ENCODE results near the gene ADD1.

Gene ADD1

GRCh38 chr4:2823671-2824328 lies 19.8 kb upstream of the ADD1 start:
- no peak for DNase-seq

DNA sequence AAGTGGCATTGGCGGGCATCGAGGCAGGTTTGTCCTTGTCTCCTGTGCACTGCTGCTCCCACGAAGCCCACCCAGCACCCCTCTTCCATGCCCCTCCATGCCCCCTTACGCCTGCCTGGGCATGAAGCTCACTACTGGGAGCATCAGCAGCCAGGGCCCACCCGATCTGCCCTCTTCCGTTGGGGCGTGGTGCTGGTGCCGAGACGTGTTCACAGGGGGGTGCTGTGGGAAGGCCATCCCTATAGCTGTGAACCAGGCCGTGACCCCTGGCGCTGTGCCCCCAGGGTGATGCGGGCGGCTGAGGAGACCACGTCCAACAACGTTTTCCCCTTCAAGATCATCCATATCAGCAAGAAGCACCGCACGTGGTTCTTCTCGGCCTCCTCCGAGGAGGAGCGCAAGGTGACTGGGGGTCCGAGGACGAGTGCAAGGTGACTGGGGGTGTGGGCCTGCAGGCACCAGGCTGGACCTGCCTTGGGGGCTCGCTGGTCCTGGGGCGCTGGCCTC lies 19.3 kb upstream of the ADD1 start:
- no peak for DNase-seq

DNA sequence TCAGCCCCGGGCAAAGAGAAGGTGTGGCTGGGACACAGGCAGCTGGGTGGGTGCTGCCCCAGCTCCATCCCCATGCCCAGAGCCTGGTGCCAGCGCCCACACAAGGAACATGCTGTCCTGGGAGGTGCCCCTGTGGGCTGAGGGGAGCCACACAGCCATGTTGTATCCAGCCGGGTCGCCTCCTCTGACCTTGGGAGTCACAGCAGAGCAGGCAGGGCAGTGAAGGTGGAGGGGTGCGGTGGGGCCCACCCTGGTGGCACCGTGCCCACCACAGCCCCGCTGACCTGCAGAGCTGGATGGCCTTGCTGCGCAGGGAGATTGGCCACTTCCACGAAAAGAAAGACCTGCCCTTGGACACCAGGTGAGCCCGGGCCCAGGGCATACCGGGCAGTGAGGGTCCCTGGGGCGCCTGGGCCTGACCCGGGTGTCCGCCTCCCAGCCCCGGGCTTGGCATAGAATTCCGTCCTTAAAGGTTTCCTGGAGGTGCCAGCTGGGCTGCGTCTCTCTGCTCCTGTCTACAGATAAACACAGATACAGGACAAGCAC lies 18.7 kb upstream of the ADD1 start:
- DNase-seq, result no peak

- no peak for DNase-seq
Observed at GRCh38 chr4:2825740-2826139, 17.9 kb upstream of the ADD1 start.

- no peak for DNase-seq
Observed at GRCh38 chr4:2827071-2827873, 16.4 kb upstream of the ADD1 start.

GRCh38 chr4:2827874-2828751 lies 15.5 kb upstream of the ADD1 start:
- DNase-seq, result no peak

- no peak for DNase-seq
Observed at GRCh38 chr4:2828758-2829181, 14.9 kb upstream of the ADD1 start.

DNA sequence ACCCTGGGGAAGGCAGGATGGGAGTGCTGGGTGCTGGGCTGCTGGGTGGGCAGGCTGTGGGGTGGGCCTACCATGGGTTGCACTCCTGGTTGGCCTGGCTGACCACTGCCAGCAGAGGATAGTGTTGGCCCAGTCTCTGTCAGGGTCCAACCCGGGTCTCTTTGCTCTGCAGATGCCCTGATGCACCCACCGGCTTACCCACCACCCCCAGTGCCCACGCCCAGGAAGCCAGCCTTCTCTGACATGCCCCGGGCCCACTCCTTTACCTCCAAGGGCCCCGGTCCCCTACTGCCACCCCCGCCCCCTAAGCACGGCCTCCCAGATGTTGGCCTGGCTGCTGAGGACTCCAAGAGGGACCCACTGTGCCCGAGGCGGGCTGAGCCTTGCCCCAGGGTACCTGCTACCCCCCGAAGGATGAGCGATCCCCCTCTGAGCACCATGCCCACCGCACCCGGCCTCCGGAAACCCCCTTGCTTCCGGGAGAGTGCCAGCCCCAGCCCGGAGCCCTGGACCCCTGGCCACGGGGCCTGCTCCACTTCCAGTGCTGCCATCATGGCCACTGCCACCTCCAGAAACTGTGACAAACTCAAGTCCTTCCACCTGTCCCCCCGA lies 14.2 kb upstream of the ADD1 start:
- no peak for DNase-seq

GRCh38 chr4:2829933-2830451 lies 13.7 kb upstream of the ADD1 start:
- no peak for DNase-seq

DNA sequence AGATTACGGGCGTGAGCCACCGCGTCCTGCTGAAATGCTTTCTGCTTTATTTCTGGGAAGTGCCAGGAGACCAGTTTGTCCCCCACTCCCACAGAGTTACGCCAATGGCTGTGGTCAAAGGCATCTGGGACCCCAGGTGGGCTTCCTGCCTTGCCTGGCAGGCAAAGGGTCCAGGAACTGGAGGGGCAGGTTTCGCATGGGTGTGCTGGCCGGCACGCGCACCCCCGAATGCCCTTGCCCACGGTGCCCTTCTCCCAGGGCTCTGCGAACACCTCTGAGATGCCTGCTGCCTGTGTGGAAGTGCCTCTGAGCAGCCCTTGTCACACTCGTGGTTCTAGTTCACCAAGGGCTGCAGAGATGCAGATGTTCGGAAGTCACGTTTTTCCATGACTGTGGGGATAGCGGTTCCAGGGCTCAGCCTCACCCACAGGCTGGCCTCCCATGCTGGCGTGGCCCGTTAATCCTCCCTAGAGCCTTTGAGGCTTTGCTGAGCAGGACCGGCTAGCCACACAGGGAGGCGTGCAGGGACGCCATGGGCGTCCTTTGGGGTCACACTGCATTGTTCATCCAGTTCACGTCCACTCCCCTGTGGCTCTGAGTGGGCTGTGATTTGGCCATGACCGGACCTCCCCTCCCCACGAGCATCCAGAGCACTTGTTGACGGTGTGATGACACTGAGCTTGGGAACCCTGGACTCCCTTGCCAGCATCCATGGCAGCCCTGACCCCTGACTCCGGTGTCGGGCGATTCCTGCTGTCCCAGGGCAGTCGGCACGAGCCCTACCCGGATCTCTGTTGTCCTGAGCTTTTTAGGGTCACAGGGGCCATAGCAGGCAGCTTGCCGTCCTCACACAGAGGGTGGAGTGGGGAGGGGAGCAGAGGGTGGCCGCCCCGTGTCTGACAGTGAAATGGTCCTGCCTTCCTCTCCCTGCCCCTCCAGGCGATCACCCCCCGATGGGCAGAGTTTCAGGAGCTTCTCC lies 12.7 kb upstream of the ADD1 start:
- DNase-seq, result no peak

- no peak for DNase-seq
Observed at GRCh38 chr4:2831611-2832308, 11.9 kb upstream of the ADD1 start.

GRCh38 chr4:2832309-2832980 lies 11.2 kb upstream of the ADD1 start:
- no peak for DNase-seq

DNA sequence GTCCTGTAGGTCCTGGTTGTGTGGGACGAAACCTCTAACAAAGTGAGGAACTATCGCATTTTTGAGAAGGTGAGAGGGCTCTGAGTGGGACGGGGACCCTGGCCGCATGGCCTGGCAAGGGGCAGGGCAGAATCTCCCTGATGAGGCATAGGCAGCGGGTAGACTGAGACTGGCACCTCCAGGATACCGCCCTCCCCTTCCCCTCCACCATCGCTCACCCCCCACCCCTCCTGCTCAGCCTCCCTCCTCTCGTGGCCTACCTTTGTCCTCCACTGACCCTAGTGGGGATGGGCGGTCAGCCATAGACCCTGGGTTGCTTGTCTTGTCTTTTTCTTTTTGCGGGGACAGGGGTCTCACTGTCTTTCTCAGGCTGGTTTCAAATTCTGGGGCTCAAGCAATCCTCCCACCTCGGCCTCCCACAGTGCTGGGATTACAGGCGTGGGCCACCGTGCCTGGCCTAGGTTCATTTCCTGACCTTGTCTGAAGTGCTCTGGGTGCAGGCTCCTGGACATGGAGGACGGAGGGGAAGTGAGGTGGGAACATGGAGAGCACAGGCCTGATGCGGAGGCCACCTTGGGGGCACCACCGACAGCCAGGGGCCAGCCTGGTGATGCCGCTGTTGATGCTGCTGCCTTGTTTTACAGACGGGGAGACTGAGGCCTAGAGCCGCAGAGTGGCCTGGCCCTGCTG lies 10.5 kb upstream of the ADD1 start:
- no peak for DNase-seq

DNA sequence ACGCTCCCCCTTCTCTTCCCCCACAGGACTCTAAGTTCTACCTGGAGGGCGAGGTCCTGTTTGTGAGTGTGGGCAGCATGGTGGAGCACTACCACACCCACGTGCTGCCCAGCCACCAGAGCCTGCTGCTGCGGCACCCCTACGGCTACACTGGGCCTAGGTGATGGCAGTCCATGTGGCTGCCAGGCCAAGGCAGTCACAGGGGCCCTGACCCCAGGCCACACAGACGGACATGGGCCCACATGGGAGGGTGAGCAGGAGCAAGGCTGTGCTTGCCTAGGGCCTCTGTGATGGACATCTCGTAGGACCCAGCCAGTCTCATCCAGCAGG lies 10.0 kb upstream of the ADD1 start:
- DNase-seq, result no peak

- no peak for DNase-seq
Observed at GRCh38 chr4:2834001-2834921, 9.4 kb upstream of the ADD1 start.

- no peak for DNase-seq
Observed at GRCh38 chr4:2835978-2836377, 7.7 kb upstream of the ADD1 start.

DNA sequence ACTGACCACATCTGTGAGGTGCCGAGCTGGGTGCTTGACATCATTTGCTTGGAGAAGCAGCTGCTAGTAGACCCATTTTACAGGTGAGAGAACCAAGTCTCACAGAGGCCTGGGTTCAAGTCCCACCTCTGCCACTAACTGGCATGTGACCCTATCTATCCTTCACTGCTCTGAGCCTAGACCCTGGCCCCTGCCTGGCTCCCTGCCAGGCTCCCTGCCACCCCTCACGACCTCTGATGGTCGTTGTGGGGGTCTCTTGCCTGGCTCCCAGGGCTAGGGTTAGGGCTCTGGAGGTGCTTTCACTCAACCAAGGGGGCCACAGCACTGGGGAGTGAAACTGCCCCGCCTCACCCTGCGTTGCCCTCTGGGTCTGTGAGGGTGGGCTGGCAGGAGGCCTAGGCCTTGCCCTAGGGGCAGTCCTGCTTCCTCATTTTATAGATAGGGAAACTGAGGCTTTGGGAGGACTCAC lies 7.2 kb upstream of the ADD1 start:
- no peak for DNase-seq
